Measurements from ENCODE around the gene POLR1B.

DNA sequence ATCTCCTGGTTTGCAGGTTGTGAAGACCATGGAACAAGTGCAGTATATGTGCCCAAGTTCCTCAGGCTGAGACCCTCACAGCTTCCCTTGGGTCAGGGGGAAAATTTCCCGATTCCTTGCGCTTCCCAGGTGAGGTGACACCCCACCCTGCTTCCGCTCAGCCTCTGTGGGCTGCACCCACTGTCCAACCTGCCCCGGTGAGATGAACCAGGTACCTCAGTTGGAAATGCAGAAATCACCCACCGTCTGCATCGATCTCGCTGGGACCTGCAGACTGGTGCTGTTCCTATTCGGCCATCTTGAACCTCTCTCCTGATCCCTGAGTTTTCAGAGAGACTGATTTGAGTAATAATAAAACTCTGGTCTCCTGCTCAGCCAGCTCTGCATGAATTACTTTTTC, 72.8 kb downstream of the POLR1B start:
- no peak for TF ChIP-seq POLR2A (IDR thresholded peaks at IDR 0.05)
- TF ChIP-seq, protein P1, sequence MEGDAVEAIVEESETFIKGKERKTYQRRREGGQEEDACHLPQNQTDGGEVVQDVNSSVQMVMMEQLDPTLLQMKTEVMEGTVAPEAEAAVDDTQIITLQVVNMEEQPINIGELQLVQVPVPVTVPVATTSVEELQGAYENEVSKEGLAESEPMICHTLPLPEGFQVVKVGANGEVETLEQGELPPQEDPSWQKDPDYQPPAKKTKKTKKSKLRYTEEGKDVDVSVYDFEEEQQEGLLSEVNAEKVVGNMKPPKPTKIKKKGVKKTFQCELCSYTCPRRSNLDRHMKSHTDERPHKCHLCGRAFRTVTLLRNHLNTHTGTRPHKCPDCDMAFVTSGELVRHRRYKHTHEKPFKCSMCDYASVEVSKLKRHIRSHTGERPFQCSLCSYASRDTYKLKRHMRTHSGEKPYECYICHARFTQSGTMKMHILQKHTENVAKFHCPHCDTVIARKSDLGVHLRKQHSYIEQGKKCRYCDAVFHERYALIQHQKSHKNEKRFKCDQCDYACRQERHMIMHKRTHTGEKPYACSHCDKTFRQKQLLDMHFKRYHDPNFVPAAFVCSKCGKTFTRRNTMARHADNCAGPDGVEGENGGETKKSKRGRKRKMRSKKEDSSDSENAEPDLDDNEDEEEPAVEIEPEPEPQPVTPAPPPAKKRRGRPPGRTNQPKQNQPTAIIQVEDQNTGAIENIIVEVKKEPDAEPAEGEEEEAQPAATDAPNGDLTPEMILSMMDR (IDR thresholded peaks at IDR 0.05), result no peak
